Gastrocnemius medialis (tissue), 4 donors: ENCODE data around the gene GPS2. TPM values are rescaled to one million over a fixed set of nuclear protein-coding genes. Genes with fewer than 3 reads are reported as not detected.
"Not testable (repeated sequence)": the region's sequence is repeated elsewhere in the genome, so short reads cannot be mapped to it uniquely, and the experiment has no call there.

Experiments
- ATAC-seq, 2 donors: fragments of 150-250 bp; one replicate each; pipeline ENCODE4 v1.9.1; 2016
- DNase-seq, 2 donors: peaks; one replicate each; pipeline ENCODE4 v3.0.0-alpha.2; 2019
- H3K27ac ChIP-seq, 4 donors: fragments of 200-600 bp; sonication (generic); 1 replicate in 1 of 4; 2 replicates in 3 of 4; pipeline ENCODE4 v1.5.1; 2016 to 2018; ENCODE audit warnings: mild to moderate bottlenecking in 2 of 4, moderate library complexity in 1 of 4
- H3K27me3 ChIP-seq, 3 donors: fragments of 200-600 bp; sonication (generic) in 2 of 3; 1 replicate in 1 of 3; 2 replicates in 2 of 3; pipeline versions ENCODE4 v1.5.1 to v1.6.0; 2016 to 2019; ENCODE audit warnings: mild to moderate bottlenecking in 1 of 3, moderate library complexity in 1 of 3
- H3K36me3 ChIP-seq, 2 donors: fragments of 200-600 bp; sonication (generic) in 1 of 2; one replicate each; pipeline ENCODE4 v1.5.1; 2017 to 2018
- H3K4me1 ChIP-seq, 2 donors: fragments of 200-600 bp; sonication (generic) in 1 of 2; one replicate each; pipeline ENCODE4 v1.5.1; 2016 to 2017; ENCODE audit warnings: mild to moderate bottlenecking in 2 of 2
- H3K4me3 ChIP-seq, 4 donors: fragments of 200-600 bp; sonication (generic) in 3 of 4; 1 replicate in 1 of 4; 2 replicates in 3 of 4; pipeline ENCODE4 v1.5.1; 2016 to 2019; ENCODE audit warnings: mild to moderate bottlenecking in 2 of 4
- H3K9me3 ChIP-seq, 3 donors: fragments of 200-600 bp; sonication (generic) in 2 of 3; 1 replicate in 1 of 3; 2 replicates in 2 of 3; pipeline ENCODE4 v1.5.1; 2016 to 2019
- CTCF ChIP-seq, 5 experiments: fragments of 450-650 bp in 3 of 5; fragments of 200-600 bp in 2 of 5; sonication (generic) in 2 of 5; IDR thresholded peaks in 4 of 5; conservative IDR thresholded peaks in 1 of 5; 1 replicate in 4 of 5; 2 replicates in 1 of 5; pipeline ENCODE4 v1.5.1; 2016 to 2019; ENCODE audit warnings: antibody characterized with exemption in 5 of 5, mild to moderate bottlenecking in 3 of 5, moderate library complexity in 3 of 5
- POLR2A ChIP-seq, 2 donors: fragments of 450-650 bp; IDR thresholded peaks; one replicate each; pipeline ENCODE4 v1.6.1; 2017; ENCODE audit warnings: antibody characterized with exemption in 2 of 2, mild to moderate bottlenecking in 2 of 2, moderate library complexity in 2 of 2
- in situ Hi-C, 4 donors: fragments of 200-750 bp; cut with MboI; loops; one replicate each; pipeline versions ENCODE4 v1.15.0 to v1.8.0; 2017; ENCODE audit warnings: low sequenced_read_pairs in 4 of 4
- intact Hi-C: fragments of 100-400 bp; cut with DNase I; formaldehyde crosslinking; loops from one replicate; pipeline ENCODE4 v1.15.1; 2023; ENCODE audit warnings: low total_unique reads
- total RNA-seq, 4 donors: library from RNA; depleted of rRNA; stranded (reverse); fragments of >200 nt; gene quantifications; one replicate each; pipeline versions ENCODE4 v1.1.0 to v1.2.3, GENCODE V29; 2016

GPS2 gene
- total RNA-seq, 4 donors from 2014 or later, result 135 to 240 (median 169) TPM

DNA sequence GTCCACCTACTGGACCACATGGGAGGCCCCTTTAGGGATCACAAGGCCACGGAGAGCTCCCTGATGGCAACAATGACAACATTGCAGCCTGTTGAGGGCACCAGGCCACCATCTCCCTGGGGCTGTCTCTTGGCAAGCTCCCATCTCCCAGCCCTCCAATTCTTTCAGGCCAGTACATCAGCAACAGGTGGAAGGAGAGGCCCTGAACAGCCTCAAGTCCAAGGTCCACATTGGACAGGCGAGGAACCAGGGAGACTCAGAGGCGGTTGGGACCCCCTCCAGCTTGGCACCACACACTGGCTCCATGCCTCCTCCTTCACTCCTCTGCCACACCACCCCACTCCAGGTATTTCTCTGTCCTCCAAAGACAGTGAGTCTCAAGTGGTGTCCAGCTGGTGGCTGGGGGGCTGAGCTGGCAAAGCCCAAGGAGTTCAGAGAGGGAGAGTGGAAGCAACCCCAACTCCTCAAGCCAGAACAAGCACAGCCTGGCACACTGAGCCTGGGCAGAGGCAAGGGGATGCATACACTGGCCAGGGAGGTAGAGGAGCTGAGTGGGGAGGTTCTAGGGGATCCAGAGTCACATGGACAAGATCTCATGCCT is 19.9 kb upstream of the GPS2 start:
- Histone ChIP-seq H3K4me3 (no peak overlapping the region), H3K27ac (no peak overlapping the region), H3K36me3 (no peaks in the 10 kb centered on the region), H3K9me3 (no peaks in the 10 kb centered on the region), H3K4me1 (peaks cover 7% of the 10 kb centered on the region in 2 donors), H3K27me3 (peaks cover 24 to 45% (median 38%) of the 10 kb centered on the region in 3 donors)
- ATAC-seq, result no peak
- TF ChIP-seq POLR2A (IDR thresholded peaks at IDR 0.05) (no peak), CTCF (IDR thresholded peaks at IDR 0.05 in 4 of 5, conservative IDR thresholded peaks at IDR 0.05 in 1 of 5) (no peak)
- in situ Hi-C loops (loop anchor here in 1 of 4 donors (25.0 kb wide), 1 partner anchor 298 kb away; the partner anchor contains the start of genes SLC16A11 and SLC16A13), intact Hi-C loops (no loop called here)
- no peak for DNase-seq

DNA sequence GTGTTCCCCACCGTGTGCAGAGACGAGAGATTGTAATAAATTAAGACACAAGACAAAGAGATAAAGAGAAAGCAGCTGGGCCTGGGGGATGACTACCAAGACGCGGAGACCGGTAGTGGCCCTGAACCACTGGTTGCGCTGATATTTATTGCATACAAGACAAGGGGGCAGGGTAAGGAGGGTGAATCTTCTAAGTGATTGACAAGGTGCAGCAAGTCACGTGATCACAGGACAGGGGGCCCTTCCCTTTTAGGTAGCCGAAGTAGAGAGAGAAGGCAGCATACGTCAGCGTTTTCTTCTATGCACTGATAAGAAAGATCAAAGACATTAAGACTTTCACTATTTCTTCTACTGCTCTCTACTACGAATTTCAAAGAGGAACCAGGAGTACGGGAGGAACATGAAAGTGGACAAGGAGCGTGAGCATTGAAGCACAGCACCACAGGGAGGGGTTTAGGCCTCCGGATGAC is 17.5 kb upstream of the GPS2 start:
- H3K36me3 ChIP-seq, ATAC-seq, H3K27ac ChIP-seq, DNase-seq, H3K9me3 ChIP-seq, H3K4me3 ChIP-seq, intact Hi-C loops: not testable (repeated sequence)
- peaks cover 14 to 22% of the 10 kb centered on the region in 2 donors for H3K4me1 ChIP-seq
- in situ Hi-C loops, result loop anchor here in 1 of 4 donors (25.0 kb wide), 1 partner anchor 295 kb away; the partner anchor contains the start of genes SLC16A11 and SLC16A13
- peaks cover 18 to 26% (median 24%) of the 10 kb centered on the region in 3 donors for H3K27me3 ChIP-seq

DNA sequence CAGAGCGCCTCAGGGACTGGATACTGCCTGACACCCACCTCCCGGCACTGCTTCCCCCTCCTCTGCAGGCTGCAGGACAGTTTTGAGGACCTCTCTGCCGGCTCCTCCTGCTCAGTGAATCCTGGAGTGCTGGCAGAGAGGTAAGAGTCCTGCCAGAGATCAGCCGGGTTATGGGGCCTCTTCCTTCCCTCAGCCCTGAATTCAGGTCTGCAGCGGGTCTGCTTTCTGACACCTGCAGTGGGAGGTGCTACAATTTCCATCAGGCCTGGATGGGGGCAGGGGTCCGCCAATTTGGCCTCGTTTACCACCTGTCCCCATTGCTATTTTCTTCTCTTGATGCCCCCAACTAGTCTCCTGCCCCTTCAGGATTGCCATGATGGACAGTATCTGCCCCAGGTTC is 17.0 kb upstream of the GPS2 start:
- peaks cover 18 to 24% (median 19%) of the 10 kb centered on the region in 3 donors for H3K27me3 ChIP-seq
- peaks cover 15 to 24% of the 10 kb centered on the region in 2 donors for H3K4me1 ChIP-seq
- TF ChIP-seq CTCF (IDR thresholded peaks at IDR 0.05 in 4 of 5, conservative IDR thresholded peaks at IDR 0.05 in 1 of 5) (no peak), POLR2A (IDR thresholded peaks at IDR 0.05) (no peak)
- no peaks in the 10 kb centered on the region for H3K36me3 ChIP-seq
- intact Hi-C loops, result no loop called here
- ATAC-seq, result no peak
- no peak overlapping the region for H3K4me3 ChIP-seq
- in situ Hi-C loops, result loop anchor here in 1 of 4 donors (25.0 kb wide), 1 partner anchor 295 kb away; the partner anchor contains the start of genes SLC16A11 and SLC16A13
- no peak for DNase-seq
- H3K9me3 ChIP-seq, result no peaks in the 10 kb centered on the region
- H3K27ac ChIP-seq, result no peak overlapping the region

- H3K27ac ChIP-seq, result peak overlapping the region; percentile 94 to 99 (median 96)
- no peak for TF ChIP-seq POLR2A (IDR thresholded peaks at IDR 0.05)
- no peak for TF ChIP-seq CTCF (IDR thresholded peaks at IDR 0.05 in 4 of 5, conservative IDR thresholded peaks at IDR 0.05 in 1 of 5)
- DNase-seq, result no peak
- H3K4me1 ChIP-seq, result peaks cover 15 to 24% of the 10 kb centered on the region in 2 donors
- H3K36me3 ChIP-seq, result peaks cover 0 to 5% of the 10 kb centered on the region in 2 donors
- peaks cover 6 to 10% (median 8%) of the 10 kb centered on the region in 3 donors for H3K27me3 ChIP-seq
- ATAC-seq, result no peak
- intact Hi-C loops, result no loop called here
- in situ Hi-C loops, result loop anchor here in 1 of 4 donors (25.0 kb wide), 1 partner anchor 293 kb away; the partner anchor contains the start of genes SLC16A11 and SLC16A13
- H3K4me3 ChIP-seq, result peak overlapping the region; percentile 78 to 99 (median 93)
- H3K9me3 ChIP-seq, result no peaks in the 10 kb centered on the region
Observed at GRCh38 chr17:7330638-7331015, 15.5 kb upstream of the GPS2 start.

GRCh38 chr17:7329997-7330637 is 15.0 kb upstream of the GPS2 start:
- Histone ChIP-seq H3K27ac (peak overlapping the region; percentile 94 to 99 (median 96)), H3K4me1 (peaks cover 15 to 24% of the 10 kb centered on the region in 2 donors), H3K36me3 (peaks cover 0 to 10% of the 10 kb centered on the region in 2 donors), H3K27me3 (peaks cover under 1 to 8% (median 7%) of the 10 kb centered on the region in 3 donors), H3K4me3 (peak overlapping the region; percentile 78 to 99 (median 93)), H3K9me3 (no peaks in the 10 kb centered on the region)
- intact Hi-C loops (loop anchor here (1.0 to 5.0 kb wide), 3 partner anchors 20 to 232 kb away; partner anchors contain the start of genes EIF5A and SENP3), in situ Hi-C loops (loop anchor here in 1 of 4 donors (25.0 kb wide), 1 partner anchor 293 kb away; the partner anchor contains the start of genes SLC16A11 and SLC16A13)
- peak; percentile 57 to 76 for DNase-seq
- TF ChIP-seq POLR2A (IDR thresholded peaks at IDR 0.05), result no peak
- no peak for TF ChIP-seq CTCF (IDR thresholded peaks at IDR 0.05 in 4 of 5, conservative IDR thresholded peaks at IDR 0.05 in 1 of 5)
- ATAC-seq, result peak; percentile 65 to 70
